GM12874 (cell line): ENCODE measurements around the gene SLC6A2.

Experiments
- CTCF ChIP-seq: IDR thresholded peaks from 2 replicates; pipeline ENCODE4 v1.5.1; 2011; ENCODE audit warnings: low read depth, mild to moderate bottlenecking, control low read depth, low read length, moderate library complexity; ENCODE audit not compliant: insufficient read depth

Gene SLC6A2

DNA sequence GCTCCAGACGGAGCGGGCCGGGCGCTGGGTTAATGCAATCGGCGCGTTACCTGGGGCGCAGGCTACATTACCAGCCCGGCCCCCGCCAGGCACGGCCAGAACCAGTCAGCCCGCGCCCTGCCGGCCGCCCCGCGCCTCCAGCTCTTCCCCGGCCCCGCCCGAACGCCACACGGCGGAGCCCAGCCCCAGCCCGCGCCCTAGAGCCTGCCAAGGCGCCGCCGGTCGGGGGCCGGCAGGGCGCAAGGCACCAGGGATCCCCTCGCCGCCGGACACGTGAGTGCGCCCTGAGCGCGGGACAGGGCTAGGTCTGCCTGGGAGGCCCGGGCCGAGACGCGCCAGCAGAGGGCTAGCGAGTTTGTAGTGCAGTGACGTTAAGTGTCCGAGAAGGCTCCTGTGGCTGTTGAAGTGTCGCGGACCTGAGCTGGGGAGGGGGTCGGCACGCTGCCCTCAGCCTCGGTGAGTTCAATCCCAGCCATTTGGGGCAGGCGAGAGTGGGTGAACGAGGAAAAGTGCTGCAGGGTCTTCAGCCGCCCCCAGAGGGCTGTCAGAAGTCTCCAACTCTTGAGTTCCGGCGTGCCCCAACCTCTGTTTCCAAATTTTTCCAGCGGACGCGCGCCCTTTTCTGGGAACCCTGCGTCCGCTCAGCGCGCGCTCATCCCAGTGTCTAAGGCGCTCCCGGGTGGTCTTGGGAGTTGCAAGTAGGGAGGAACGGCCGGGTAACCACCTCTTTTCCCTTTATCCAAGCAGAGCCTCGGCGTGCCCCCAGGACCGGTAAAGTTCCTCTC lies at the start of gene SLC6A2:
TSS of gene SLC6A2 (plus strand) at position 92 of the 785 bp plus-strand sequence. CDS start 707 bp downstream, outside the sequence.
- no peak for TF ChIP-seq CTCF

GRCh38 chr16:55613613-55614335 lies 42.0 kb upstream of the SLC6A2 start:
- TF ChIP-seq CTCF, result no peak

GRCh38 chr16:55615071-55615470 lies 40.7 kb upstream of the SLC6A2 start:
- no peak for TF ChIP-seq CTCF

DNA sequence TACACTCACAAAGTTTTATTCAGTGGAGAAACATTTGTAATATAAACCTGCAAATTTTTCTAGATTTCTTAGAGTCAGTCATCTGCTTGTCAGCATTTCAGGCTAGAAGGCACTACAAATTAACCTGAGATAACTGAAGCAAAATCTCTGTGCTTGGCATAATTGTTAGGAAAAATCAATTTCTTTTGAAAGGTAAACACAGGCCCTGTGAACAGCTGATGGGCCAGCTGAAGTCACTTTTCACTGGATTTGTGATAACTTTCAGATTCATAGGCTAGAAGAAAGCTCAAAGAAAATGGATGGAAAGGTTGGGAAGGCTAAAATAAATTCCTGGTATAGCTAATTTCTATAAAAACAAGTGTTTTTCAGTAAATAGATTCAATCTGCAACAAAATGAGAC lies 34.0 kb upstream of the SLC6A2 start:
- no peak for TF ChIP-seq CTCF

DNA sequence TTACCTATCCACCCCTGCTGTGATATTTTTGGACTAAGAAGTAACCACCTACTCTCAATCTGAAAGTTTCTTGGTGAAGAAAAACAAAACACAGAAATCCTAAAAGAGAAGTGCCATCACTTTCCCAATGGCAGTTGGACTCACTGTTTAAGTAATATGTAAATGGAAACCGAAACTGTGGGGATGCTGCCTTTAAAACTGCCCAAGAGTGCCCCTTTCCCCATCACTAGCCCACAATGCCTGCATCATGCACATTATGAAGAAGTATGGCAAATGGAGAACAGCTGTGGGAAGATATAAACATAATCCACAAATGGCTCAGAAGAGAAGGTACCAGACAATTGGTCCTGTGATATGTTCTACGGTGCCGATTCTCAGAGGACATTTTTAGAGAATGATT lies 33.5 kb upstream of the SLC6A2 start:
- no peak for TF ChIP-seq CTCF

- TF ChIP-seq CTCF, result no peak
These were observed 32.7 kb upstream of the SLC6A2 start for GRCh38 chr16:55622930-55623561.

DNA sequence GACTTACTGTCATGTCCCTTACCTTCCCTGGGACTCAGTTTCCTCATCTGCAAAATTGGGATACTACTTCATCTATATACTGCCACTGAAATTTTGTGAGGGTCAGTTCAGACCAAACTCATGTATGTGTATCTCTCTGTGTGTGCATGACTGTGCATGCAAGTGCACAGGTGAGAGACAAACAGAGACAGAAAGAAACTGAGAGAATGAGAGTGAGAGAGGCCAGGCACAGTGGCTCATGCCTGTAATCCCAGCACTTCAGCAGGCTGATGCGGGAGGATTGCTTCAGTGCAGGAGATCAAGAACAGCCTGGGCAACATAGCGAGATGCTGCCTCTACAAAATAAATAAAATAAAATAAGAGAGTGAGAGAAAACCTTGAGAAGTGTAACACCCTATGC lies 32.1 kb upstream of the SLC6A2 start:
- TF ChIP-seq CTCF, result no peak
